Measurements from ENCODE around the gene MARK2.

Gene MARK2

GRCh38 chr11:63875506-63876065 lies 36.7 kb downstream of the MARK2 start:
- FAIRE-seq = no peak

DNA sequence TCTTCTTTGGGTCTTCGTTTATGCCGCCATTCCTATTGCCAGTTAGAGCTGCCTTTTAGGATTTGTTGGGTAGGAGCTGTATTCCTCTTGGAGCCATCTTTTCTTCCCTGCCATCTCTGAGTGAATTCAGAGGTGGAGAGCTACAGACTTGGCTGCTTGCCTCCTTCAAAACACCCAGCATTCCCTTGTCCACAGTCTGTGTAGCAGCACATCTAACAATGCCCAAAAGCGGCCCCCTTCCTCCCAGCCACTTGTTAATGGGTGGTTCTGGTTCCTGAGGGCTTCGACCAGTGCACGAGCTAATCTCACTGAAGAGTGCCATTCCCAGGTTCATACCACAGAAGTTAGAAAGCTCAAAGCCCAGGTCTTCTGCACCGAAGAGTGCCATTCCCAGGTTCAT lies 37.7 kb downstream of the MARK2 start:
- no peak for FAIRE-seq
- no peak for DNase-seq (ENCODE audit: extremely low spot score, insufficient read length, low read depth)

More at GRCh38 chr11:63875506-63876065, 36.7 kb downstream of the MARK2 start:
- no peak for DNase-seq (ENCODE audit: extremely low spot score, insufficient read length, low read depth)

DNA sequence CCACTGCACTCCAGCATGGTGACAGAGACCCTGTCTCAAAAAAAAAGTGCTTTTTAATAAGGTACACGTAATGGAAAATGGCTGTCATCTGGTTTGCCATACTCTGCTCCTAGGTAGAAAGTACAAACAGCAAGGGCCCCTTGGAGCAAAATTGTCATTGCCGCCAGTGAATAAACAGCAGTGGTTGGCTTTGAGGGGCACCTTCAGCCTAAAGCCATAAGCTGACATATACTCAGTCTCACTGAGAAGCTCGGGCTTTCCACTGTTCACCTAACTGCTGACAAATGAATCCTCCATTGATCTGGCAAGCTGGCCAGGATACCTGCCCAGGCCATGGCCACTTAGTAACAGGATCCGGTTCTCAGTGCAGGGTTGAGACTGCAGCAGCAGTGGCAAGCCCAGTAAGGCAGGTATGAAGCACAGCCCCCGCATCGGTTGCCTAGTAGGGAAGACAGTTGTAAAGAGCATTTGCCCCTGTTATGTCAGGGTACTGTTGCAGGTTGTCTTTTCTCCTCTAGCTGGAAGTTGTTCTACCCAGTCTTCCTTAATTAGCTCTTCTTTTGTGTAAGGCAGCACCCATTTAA lies 38.8 kb downstream of the MARK2 start:
- FAIRE-seq (no peak), DNase-seq (ENCODE audit: extremely low spot score, insufficient read length, low read depth) (no peak)

DNA sequence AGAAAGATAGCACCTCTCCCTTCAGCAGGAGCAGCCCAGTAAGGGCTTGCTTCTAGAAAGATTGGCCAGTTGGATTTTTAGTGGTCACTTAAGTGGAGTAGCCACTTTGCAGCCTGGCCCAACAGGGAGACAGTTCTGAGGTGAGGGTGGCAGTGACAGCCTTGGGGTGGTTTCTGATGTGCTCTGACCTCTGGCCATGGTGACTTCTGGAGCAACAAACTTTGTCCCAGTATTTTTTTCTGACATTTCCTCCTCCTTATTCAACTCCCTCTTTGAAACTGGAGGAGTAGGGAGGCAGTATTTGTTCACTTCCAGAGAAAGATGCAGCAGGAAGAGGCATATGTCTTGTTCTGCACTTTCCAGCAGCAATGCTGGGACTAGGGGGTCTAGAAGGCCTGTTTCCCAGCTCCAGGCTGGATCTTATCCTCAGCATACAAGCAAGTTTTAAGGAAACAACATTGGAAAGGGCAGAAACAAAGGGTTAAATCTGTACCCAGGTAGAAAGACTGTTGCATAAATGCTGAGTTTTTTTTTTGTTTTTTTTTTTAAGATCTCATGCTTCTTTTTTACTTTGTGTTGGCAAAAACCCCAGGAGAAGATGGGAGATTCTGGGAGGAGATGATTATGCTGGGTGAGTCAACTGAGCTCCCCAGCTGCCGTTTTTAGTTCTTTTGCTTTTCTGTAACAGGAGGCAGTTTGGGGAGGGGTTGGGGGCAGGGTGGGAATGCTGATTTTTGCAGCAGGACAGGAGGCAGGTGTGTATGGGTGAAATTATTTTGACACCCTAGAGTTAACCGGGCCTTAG lies 40.9 kb downstream of the MARK2 start:
- FAIRE-seq = no peak
- DNase-seq (ENCODE audit: extremely low spot score, insufficient read length, low read depth) = no peak

DNA sequence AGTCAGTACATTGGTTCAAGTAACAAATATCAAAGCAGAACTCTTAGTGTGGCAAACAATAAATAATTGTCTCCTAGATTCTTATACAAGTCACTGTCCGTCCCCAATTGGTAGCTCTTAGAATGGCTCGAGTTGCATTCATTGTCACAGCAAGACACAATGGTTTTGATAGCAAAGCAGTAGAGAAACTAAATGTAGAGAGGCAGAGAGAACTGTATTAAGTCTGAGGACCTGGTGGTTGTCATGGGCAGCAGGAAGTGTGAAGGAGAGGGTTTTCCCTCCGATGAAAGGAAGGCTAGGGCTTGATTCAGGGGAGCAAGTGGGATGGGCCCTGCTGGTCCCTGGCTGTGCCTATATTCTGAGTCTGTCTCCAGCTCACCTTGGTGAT lies 41.5 kb downstream of the MARK2 start:
- no peak for FAIRE-seq
- DNase-seq (ENCODE audit: extremely low spot score, insufficient read length, low read depth) = no peak

DNA sequence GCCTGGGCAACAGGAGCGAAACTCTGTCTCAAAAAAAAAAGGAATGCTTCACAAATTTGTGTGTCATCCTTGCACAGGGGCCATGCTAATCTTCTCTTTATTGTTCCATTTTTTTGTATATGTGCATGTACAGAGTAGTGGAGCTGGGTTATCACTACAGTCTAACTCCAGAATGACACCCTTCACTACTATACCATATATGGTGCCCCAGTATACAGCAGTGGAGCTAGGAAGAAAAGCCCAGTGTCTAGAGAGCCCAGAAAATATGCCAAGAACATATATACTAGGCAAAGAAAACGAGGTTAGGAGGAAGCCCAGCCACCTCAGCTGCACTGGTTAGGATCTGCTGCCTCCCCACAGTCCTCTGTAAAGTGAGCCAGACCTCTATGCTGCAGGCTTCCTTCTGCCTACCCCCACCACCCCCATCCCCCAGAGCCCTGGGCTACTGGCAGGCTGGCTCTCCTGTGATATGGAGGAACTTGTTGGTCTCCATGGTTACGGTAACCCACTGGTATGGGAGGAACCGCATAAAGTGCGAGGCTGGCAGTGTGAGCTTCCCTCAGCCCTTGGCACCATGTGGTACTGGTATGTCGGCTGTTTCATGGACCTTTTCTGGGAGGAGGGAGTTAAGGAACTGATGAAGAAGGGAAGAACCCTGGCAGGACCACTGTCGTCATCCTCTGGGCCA lies 43.8 kb downstream of the MARK2 start:
- DNase-seq (ENCODE audit: extremely low spot score, insufficient read length, low read depth) (no peak), FAIRE-seq (no peak)

GRCh38 chr11:63883791-63884190 lies 44.9 kb downstream of the MARK2 start:
- DNase-seq (ENCODE audit: extremely low spot score, insufficient read length, low read depth) (no peak), FAIRE-seq (no peak)

GRCh38 chr11:63884196-63884932 lies 45.5 kb downstream of the MARK2 start:
- FAIRE-seq = no peak
- DNase-seq (ENCODE audit: extremely low spot score, insufficient read length, low read depth) = no peak

DNA sequence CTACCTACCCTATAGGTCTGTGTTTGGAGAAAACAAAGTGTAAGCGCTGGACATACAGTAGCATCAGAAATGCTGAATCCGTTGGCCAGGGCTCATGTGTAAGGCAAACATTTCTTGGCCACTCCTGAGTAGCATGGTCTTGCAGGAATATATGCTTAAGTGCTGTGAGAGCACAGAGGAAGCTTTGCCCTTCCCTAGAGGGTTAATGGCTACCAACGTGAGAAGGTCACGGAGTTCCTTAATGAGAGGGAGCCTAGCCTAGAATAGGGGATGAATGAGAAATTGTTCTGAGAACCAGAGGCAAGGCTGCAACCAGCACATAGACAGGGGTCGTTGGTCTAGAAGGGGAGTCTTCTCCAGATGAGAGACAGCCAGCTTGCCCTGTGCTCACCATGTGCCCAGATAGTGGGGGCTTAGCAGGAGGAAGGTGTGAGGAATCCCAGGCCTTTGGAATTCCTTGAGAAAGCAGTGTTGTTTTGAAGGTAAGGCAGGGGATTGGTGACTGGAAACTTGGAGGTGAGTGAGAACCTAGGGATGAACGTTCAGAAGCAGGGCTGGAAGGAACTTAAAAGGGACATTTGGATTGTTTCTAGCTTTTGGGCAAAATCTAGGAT lies 48.6 kb downstream of the MARK2 start:
- FAIRE-seq (no peak), DNase-seq (ENCODE audit: extremely low spot score, insufficient read length, low read depth) (no peak)

DNA sequence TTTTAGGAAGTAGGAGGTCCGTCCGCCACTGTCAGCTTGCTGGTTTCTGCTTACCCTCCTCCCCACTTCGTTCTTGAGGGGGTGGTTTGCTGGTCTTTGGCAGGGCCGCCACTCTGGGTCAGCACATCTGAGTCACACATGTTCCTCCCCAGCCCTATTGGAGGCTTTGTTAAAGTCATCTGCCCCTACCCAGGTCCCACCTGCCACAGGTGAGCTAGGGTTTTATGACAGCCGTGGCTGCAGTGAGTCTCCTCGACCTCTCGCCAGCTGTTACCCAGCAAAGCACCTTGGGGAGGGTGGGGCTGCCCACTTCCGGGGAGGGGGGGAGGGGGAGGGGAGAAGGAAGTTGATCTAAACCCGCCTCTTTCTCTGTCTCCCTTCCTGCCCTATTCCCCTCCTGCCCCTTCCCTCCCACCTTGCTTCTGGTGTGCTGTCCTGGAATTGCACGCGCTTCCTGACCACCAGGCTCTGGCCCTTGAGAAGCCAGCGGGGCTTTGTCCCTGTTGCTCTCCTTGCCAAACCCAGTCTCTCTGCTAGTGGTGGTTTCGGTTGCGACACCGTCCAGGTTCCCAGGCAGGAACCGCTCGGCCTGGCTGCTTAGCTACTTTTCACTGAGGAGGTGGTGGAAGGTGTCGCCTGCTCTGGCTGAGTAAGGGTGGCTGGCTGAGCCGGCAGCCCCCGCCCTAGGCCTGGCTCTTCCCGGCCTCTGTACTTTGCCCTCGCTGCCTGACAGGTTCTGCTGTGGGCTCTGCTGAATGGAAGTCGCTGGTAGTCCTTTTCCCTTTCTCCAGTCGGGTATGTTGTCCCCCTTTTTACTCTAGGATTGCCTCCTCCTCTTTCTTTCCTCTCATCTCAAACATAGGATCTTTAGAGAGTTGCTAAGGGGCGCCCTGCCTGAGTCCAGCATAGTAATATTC lies 49.5 kb downstream of the MARK2 start:
- FAIRE-seq = peak; percentile 84
- peak; percentile 64 for DNase-seq (ENCODE audit: extremely low spot score, insufficient read length, low read depth)

- no peak for DNase-seq (ENCODE audit: extremely low spot score, insufficient read length, low read depth)
- no peak for FAIRE-seq
Measured at GRCh38 chr11:63889344-63889743, 50.4 kb downstream of the MARK2 start.

- no peak for DNase-seq (ENCODE audit: extremely low spot score, insufficient read length, low read depth)
- no peak for FAIRE-seq
Measured at GRCh38 chr11:63890368-63890767, 51.5 kb downstream of the MARK2 start.

DNA sequence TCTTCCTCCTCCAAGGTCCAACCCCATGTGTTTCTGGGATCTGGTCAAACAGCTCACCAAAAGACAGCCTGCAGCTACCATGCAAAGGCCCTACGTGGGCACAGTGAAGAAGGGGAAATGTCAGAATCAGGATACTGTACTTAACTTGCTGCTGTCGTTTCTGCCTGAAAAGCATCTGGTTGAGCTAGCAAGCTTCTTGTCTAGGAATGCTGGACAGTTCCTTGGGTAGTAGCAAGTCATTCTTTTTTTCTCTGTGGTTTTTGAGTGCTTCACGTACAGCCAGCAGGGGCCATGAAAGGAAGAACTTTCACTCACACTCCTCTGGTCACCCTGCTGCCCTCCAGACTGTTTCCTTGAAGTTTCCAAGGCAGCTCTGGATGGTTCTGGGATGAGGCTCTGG lies 53.3 kb downstream of the MARK2 start:
- FAIRE-seq = no peak

DNA sequence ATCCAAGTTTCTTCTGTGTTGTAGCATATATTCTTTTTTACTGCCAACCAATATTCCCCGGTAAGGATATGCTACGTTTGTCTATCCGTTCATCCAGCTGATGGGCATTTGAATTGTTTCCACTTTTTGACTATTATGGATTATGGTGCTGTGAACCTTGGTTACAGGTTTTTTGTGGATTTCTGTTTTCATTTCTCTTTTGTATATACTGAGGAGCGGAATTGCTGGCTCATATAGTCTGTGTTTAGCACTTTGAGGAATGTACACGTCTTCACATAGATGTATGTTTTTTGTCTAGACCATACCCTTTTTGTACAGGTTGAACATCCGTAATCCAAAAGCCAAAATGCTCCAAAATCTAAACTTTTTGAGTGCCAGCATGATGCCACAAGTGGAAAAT lies 54.4 kb downstream of the MARK2 start:
- no peak for DNase-seq (ENCODE audit: extremely low spot score, insufficient read length, low read depth)
- no peak for FAIRE-seq

More for the DNA sequence above, 53.3 kb downstream of the MARK2 start:
- DNase-seq (ENCODE audit: extremely low spot score, insufficient read length, low read depth) = no peak

GRCh38 chr11:63896071-63896470 lies 57.2 kb downstream of the MARK2 start:
- DNase-seq (ENCODE audit: extremely low spot score, insufficient read length, low read depth) = no peak
- FAIRE-seq = no peak

- DNase-seq (ENCODE audit: extremely low spot score, insufficient read length, low read depth) (no peak), FAIRE-seq (no peak)
Measured at GRCh38 chr11:63897459-63898146, 58.7 kb downstream of the MARK2 start.

- FAIRE-seq = no peak
Measured at GRCh38 chr11:63901660-63902059, 62.8 kb downstream of the MARK2 start.

GRCh38 chr11:63903884-63904283 lies 65.0 kb downstream of the MARK2 start:
- no peak for FAIRE-seq
- DNase-seq (ENCODE audit: extremely low spot score, insufficient read length, low read depth) = no peak

More at GRCh38 chr11:63901660-63902059, 62.8 kb downstream of the MARK2 start:
- DNase-seq (ENCODE audit: extremely low spot score, insufficient read length, low read depth) = no peak
